H9 (cell line): ENCODE measurements around the gene DLAT. TPM values are rescaled to one million over a fixed set of nuclear protein-coding genes. Genes with fewer than 3 reads are reported as not detected.

Source experiments
- DNase-seq: peaks from one replicate; pipeline ENCODE4 v3.0.0-alpha.2; 2017
- H2AFZ ChIP-seq: one replicate; pipeline ENCODE4 v1.6.1; 2013; ENCODE audit warnings: mild to moderate bottlenecking, low read length, control low read depth, moderate library complexity
- H2AK5ac ChIP-seq: 2 replicates; pipeline ENCODE4 v1.6.1; 2013; ENCODE audit warnings: low read length, control low read depth, mixed read lengths; ENCODE audit not compliant: insufficient read length
- H2BK120ac ChIP-seq: one replicate; pipeline ENCODE4 v1.6.1; 2013; ENCODE audit warnings: low read depth, mild to moderate bottlenecking, low read length, control low read depth, inconsistent platforms; ENCODE audit not compliant: poor library complexity, severe bottlenecking
- H2BK12ac ChIP-seq: 2 replicates; pipeline ENCODE4 v1.6.1; 2013; ENCODE audit warnings: low read length, control low read depth, mixed read lengths, low read depth; ENCODE audit not compliant: insufficient read length
- H2BK15ac ChIP-seq: 2 replicates; pipeline ENCODE4 v1.6.1; 2013; ENCODE audit warnings: low read depth, low read length, control low read depth
- H2BK20ac ChIP-seq: one replicate; pipeline ENCODE4 v1.6.1; 2013; ENCODE audit warnings: low read depth, mild to moderate bottlenecking, low read length, control low read depth, inconsistent platforms; ENCODE audit not compliant: poor library complexity, severe bottlenecking
- H2BK5ac ChIP-seq: 2 replicates; pipeline ENCODE4 v1.6.1; 2013; ENCODE audit warnings: low read length, control low read depth, mixed read lengths; ENCODE audit not compliant: insufficient read length
- H3K14ac ChIP-seq: 2 replicates; pipeline ENCODE4 v1.6.1; 2013; ENCODE audit warnings: low read length, control low read depth; ENCODE audit not compliant: insufficient read depth
- H3K18ac ChIP-seq: 2 replicates; pipeline ENCODE4 v1.6.1; 2013; ENCODE audit warnings: low read depth, mild to moderate bottlenecking, mixed read lengths, low read length, control low read depth; ENCODE audit not compliant: insufficient read length
- H3K23ac ChIP-seq: 2 replicates; pipeline ENCODE4 v1.6.1; 2013; ENCODE audit warnings: low read length, control low read depth, mixed read lengths, low read depth; ENCODE audit not compliant: insufficient read length
- H3K23me2 ChIP-seq: 2 replicates; pipeline ENCODE4 v1.6.1; 2013; ENCODE audit warnings: low read depth, mild to moderate bottlenecking, mixed read lengths, low read length, control low read depth; ENCODE audit not compliant: insufficient read length, poor library complexity, severe bottlenecking
- H3K27ac ChIP-seq: 2 replicates; pipeline ENCODE4 v1.5.1; 2013; ENCODE audit warnings: low read length, control low read depth, mixed read lengths, low read depth; ENCODE audit not compliant: insufficient read length
- H3K27me3 ChIP-seq: 2 replicates; pipeline ENCODE4 v1.6.1; 2013; ENCODE audit warnings: low read length, control low read depth, inconsistent platforms; ENCODE audit not compliant: insufficient read depth
- H3K4ac ChIP-seq: 2 replicates; pipeline ENCODE4 v1.6.1; 2013; ENCODE audit warnings: low read depth, mild to moderate bottlenecking, control low read depth, inconsistent platforms, low read length, moderate library complexity
- H3K4me1 ChIP-seq: 2 replicates; pipeline ENCODE4 v1.6.1; 2013; ENCODE audit warnings: low read length, control low read depth, inconsistent platforms; ENCODE audit not compliant: insufficient read depth
- H3K4me2 ChIP-seq: 2 replicates; pipeline ENCODE4 v1.6.1; 2013; ENCODE audit warnings: low read length, control low read depth, mixed read lengths; ENCODE audit not compliant: insufficient read length, insufficient read depth
- H3K56ac ChIP-seq: 2 replicates; pipeline ENCODE4 v1.6.1; 2013; ENCODE audit warnings: low read depth, mild to moderate bottlenecking, mixed read lengths, low read length, control low read depth; ENCODE audit not compliant: insufficient read length
- H3K79me1 ChIP-seq: 2 replicates; pipeline ENCODE4 v1.6.1; 2013; ENCODE audit warnings: low read depth, mild to moderate bottlenecking, moderate library complexity, low read length, control low read depth, inconsistent platforms; ENCODE audit not compliant: insufficient read depth, poor library complexity, severe bottlenecking
- H3K79me2 ChIP-seq: 2 replicates; pipeline ENCODE4 v1.6.1; 2013; ENCODE audit warnings: low read length, control low read depth, inconsistent platforms; ENCODE audit not compliant: insufficient read depth
- H3K9ac ChIP-seq: 2 replicates; pipeline ENCODE4 v1.6.1; 2013; ENCODE audit warnings: low read length, control low read depth, mixed read lengths; ENCODE audit not compliant: insufficient read length; ENCODE audit errors: extremely low read depth
- H3K9me3 ChIP-seq: one replicate; pipeline ENCODE4 v1.6.1; 2013; ENCODE audit warnings: low read depth, low read length, inconsistent platforms; ENCODE audit not compliant: control insufficient read depth
- H3T11ph ChIP-seq: one replicate; pipeline ENCODE4 v1.6.1; 2013; ENCODE audit warnings: mild to moderate bottlenecking, low read length, control low read depth, inconsistent platforms
- H4K20me1 ChIP-seq: one replicate; pipeline ENCODE4 v1.6.1; 2013; ENCODE audit not compliant: control insufficient read depth, insufficient read length, insufficient read depth
- H4K5ac ChIP-seq: 2 replicates; pipeline ENCODE4 v1.6.1; 2013; ENCODE audit warnings: low read depth, mild to moderate bottlenecking, mixed read lengths, low read length, control low read depth; ENCODE audit not compliant: insufficient read length
- H4K8ac ChIP-seq: replicated peaks from 2 replicates; pipeline ENCODE4 v1.6.1; 2013; ENCODE audit warnings: low read length, control low read depth, mixed read lengths, low read depth; ENCODE audit not compliant: insufficient read length
- H4K91ac ChIP-seq: 2 replicates; pipeline ENCODE4 v1.6.1; 2013; ENCODE audit warnings: low read depth, mild to moderate bottlenecking, moderate library complexity, mixed read lengths, low read length, control low read depth; ENCODE audit not compliant: insufficient read length
- H3K27ac Mint-ChIP-seq, 3 experiments: 2 replicates in 2 of 3; 3 replicates in 1 of 3; pipeline ENCODE4 v1.8.0; 2020 to 2021; ENCODE audit warnings: mixed read lengths in 3 of 3, mild to moderate bottlenecking in 1 of 3, moderate library complexity in 1 of 3
- H3K27me3 Mint-ChIP-seq: 2 replicates; pipeline ENCODE4 v1.8.0; 2021; ENCODE audit warnings: low read depth, mild to moderate bottlenecking, moderate library complexity, mixed read lengths
- H3K36me3 Mint-ChIP-seq, 3 experiments: 2 replicates in 2 of 3; 3 replicates in 1 of 3; pipeline ENCODE4 v1.8.0; 2020 to 2021; ENCODE audit warnings: low read depth in 3 of 3, mixed read lengths in 3 of 3; ENCODE audit not compliant: insufficient read depth in 1 of 3
- H3K4me1 Mint-ChIP-seq, 2 experiments: 2 replicates each; pipeline ENCODE4 v1.8.0; 2020; ENCODE audit warnings: mixed read lengths in 2 of 2
- H3K4me3 Mint-ChIP-seq, 2 experiments: 2 replicates in 1 of 2; 3 replicates in 1 of 2; pipeline ENCODE4 v1.8.0; 2020 to 2021; ENCODE audit warnings: mild to moderate bottlenecking in 2 of 2, mixed read lengths in 2 of 2, moderate library complexity in 1 of 2
- H3K9me3 Mint-ChIP-seq, 2 experiments: 2 replicates in 1 of 2; 3 replicates in 1 of 2; pipeline ENCODE4 v1.8.0; 2020; ENCODE audit warnings: mild to moderate bottlenecking in 2 of 2, mixed read lengths in 2 of 2, moderate library complexity in 1 of 2
- CTCF ChIP-seq: fragments of 200-600 bp; sonication (generic); conservative IDR thresholded peaks from 3 replicates; pipeline ENCODE4 v1.8.0; 2021; ENCODE audit warnings: antibody characterized with exemption, mild to moderate bottlenecking
- WGBS: extraction: QIAGEN DNeasy Blood & Tissue Kit; methylation state at CpG from one replicate; pipeline ENCODE4 v1.1.7; 2013; ENCODE audit warnings: missing lambda C conversion rate, low lambda C conversion rate, mixed read lengths; ENCODE audit not compliant: insufficient read length; ENCODE audit errors: extremely low coverage; 5-methylcytosine and 5-hydroxymethylcytosine counted together
- total RNA-seq: library from RNA; stranded (reverse); gene quantifications from 2 replicates; pipeline ENCODE4 v1.2.1, GENCODE V29; 2021

DLAT gene
- total RNA-seq, 1 experiment from 2014 or later: 58.4 TPM

GRCh38 chr11:112000703-112001102, 24.5 kb upstream of the DLAT start:
- H2AFZ ChIP-seq: no peak overlapping the region
- no CpG with 5 or more reads among the region's 1 CpG for WGBS
- no peak overlapping the region for H3K27ac ChIP-seq
- H3K9me3 ChIP-seq: no peaks in the 10 kb centered on the region
- H2AK5ac ChIP-seq: no peak overlapping the region
- Mint-ChIP-seq H3K4me3 (no peak overlapping the region), H3K27me3 (no peaks in the 10 kb centered on the region), H3K27ac (no peak overlapping the region), H3K9me3 (peaks cover 2 to 11% of the 10 kb centered on the region in 2 experiments; a peak in 4 of 5 replicates), H3K4me1 (peaks cover 4 to 5% of the 10 kb centered on the region in 2 experiments), H3K36me3 (peaks cover 9 to 56% (median 51%) of the 10 kb centered on the region in 3 experiments)
- no peak overlapping the region for H3K14ac ChIP-seq
- H3T11ph ChIP-seq: no peak overlapping the region
- H3K4me2 ChIP-seq: no peak overlapping the region
- no peak overlapping the region for H3K18ac ChIP-seq
- H2BK20ac ChIP-seq: no peak overlapping the region
- no peak overlapping the region for H3K9ac ChIP-seq
- no peak overlapping the region for H2BK15ac ChIP-seq
- no peaks in the 10 kb centered on the region for H4K20me1 ChIP-seq
- no peaks in the 10 kb centered on the region for H3K79me2 ChIP-seq
- no peak overlapping the region for H3K23ac ChIP-seq
- H3K27me3 ChIP-seq: no peaks in the 10 kb centered on the region
- DNase-seq: no peak
- H2BK12ac ChIP-seq: no peak overlapping the region
- H2BK5ac ChIP-seq: no peak overlapping the region
- no peak for TF ChIP-seq CTCF
- H4K5ac ChIP-seq: no peak overlapping the region
- H4K91ac ChIP-seq: no peak overlapping the region
- H3K4ac ChIP-seq: no peak overlapping the region
- no peaks in the 10 kb centered on the region for H3K79me1 ChIP-seq
- H2BK120ac ChIP-seq: no peak overlapping the region
- no peak overlapping the region for H3K56ac ChIP-seq
- no peak overlapping the region for H4K8ac ChIP-seq
- H3K23me2 ChIP-seq: no peaks in the 10 kb centered on the region
- H3K4me1 ChIP-seq: no peaks in the 10 kb centered on the region
